Panc1 (cell line): Measurements from ENCODE around the gene OAT. TPM values are rescaled to one million over a fixed set of nuclear protein-coding genes. Genes with fewer than 3 reads are reported as not detected.

Experiments used
- ATAC-seq: fragments of 200-7000 bp; cut with Tn5 transposase; 2 replicates; pipeline ENCODE4 v1.9.1; 2020; ENCODE audit warnings: mild to moderate bottlenecking, moderate library complexity
- BruUV-seq: library from RNA; stranded (reverse); fragments of 400-500 nt; replicated peaks from 2 replicates; lab custom pipeline; 2021; lab: Mats Ljungman, UMichigan
- CTCF ChIA-PET: fragments of 300-600 bp; sonication (Branson Sonifier 250); formaldehyde crosslinking; loops from one replicate; lab custom pipeline; 2022; ENCODE audit warnings: antibody characterized with exemption; lab: Charles Lee
- POLR2A ChIA-PET: fragments of 300-600 bp; sonication (Branson Sonifier 250); formaldehyde crosslinking; loops from one replicate; lab custom pipeline; 2022; ENCODE audit warnings: antibody characterized with exemption; lab: Charles Lee
- DNase-seq: peaks from one replicate; pipeline ENCODE4 v3.0.0-alpha.2; 2010; ENCODE audit warnings: low read depth, low spot score
- H3K27ac ChIP-seq: 2 replicates; pipeline ENCODE4 v1.5.1; 2011; ENCODE audit warnings: mild to moderate bottlenecking, low read length, inconsistent platforms
- H3K27me3 ChIP-seq: fragments of 200-500 bp; sonication (Bioruptor generic); 2 replicates; pipeline ENCODE4 v1.6.0; 2014; ENCODE audit warnings: low read length, inconsistent platforms; ENCODE audit not compliant: control insufficient read depth, insufficient read depth
- H3K36me3 ChIP-seq: fragments of 200-500 bp; sonication (Bioruptor generic); 2 replicates; pipeline ENCODE4 v1.5.1; 2014; ENCODE audit warnings: inconsistent platforms, mild to moderate bottlenecking, low read length, moderate library complexity; ENCODE audit not compliant: control insufficient read depth, insufficient read depth
- H3K4me1 ChIP-seq: 2 replicates; pipeline ENCODE4 v1.5.1; 2011; ENCODE audit warnings: inconsistent platforms, mild to moderate bottlenecking, low read length, moderate library complexity; ENCODE audit not compliant: control insufficient read depth, insufficient read depth
- H3K4me3 ChIP-seq, 2 experiments: 2 replicates each; pipeline ENCODE4 v1.5.1; 2011 to 2012; ENCODE audit warnings: low read depth in 2 of 2, low read length in 2 of 2, mild to moderate bottlenecking in 2 of 2, inconsistent platforms in 1 of 2, moderate library complexity in 1 of 2
- H3K9me3 ChIP-seq: fragments of 200-500 bp; sonication (Bioruptor generic); 2 replicates; pipeline ENCODE4 v1.5.1; 2014; ENCODE audit warnings: low read depth, mild to moderate bottlenecking, inconsistent platforms, low read length, moderate library complexity; ENCODE audit not compliant: control insufficient read depth, insufficient read depth
- POLR2AphosphoS5 ChIP-seq: IDR thresholded peaks from 2 replicates; pipeline ENCODE4 v1.6.1; 2012; ENCODE audit warnings: mild to moderate bottlenecking, low read depth, low read length, moderate library complexity
- SIN3A ChIP-seq: IDR thresholded peaks from 2 replicates; pipeline ENCODE4 v1.6.1; 2012; ENCODE audit warnings: low read depth, mild to moderate bottlenecking, low read length, moderate library complexity, borderline replicate concordance; ENCODE audit not compliant: insufficient read depth
- TCF7L2 ChIP-seq: IDR thresholded peaks from 2 replicates; pipeline ENCODE4 v1.6.1; 2011; ENCODE audit warnings: mild to moderate bottlenecking, low read depth, low read length, inconsistent platforms
- in situ Hi-C: cut with HindIII; loops from 2 replicates; pipeline ENCODE4 v1.10.0; 2016; ENCODE audit warnings: low sequenced_read_pairs, low pct_unique_long_range_greater_than_20kb
- intact Hi-C: fragments of 100-400 bp; cut with micrococcal nuclease; formaldehyde crosslinking; loops from one replicate; pipeline ENCODE4 v1.10.0; 2022; ENCODE audit not compliant: unreplicated experiment
- total RNA-seq: library from RNA; stranded (reverse); gene quantifications from one replicate; pipeline ENCODE4 v1.2.1, GENCODE V29; 2021; ENCODE audit not compliant: unreplicated experiment
- TF ChIP-seq, protein P1 (sequence below): fragments of 450-650 bp; IDR thresholded peaks from 2 replicates; pipeline ENCODE4 v1.5.1; 2017; ENCODE audit warnings: mild to moderate bottlenecking
- TF ChIP-seq, protein P2 (sequence below), 2 experiments: IDR thresholded peaks; 2 replicates each; pipeline ENCODE4 v1.6.1; 2011 to 2012; ENCODE audit warnings: low read depth in 2 of 2, control low read depth in 1 of 2, low read length in 1 of 2, mild to moderate bottlenecking in 1 of 2, moderate library complexity in 1 of 2; ENCODE audit not compliant: insufficient read depth in 1 of 2

OAT gene
- total RNA-seq, 1 experiment from 2014 or later, result 166 TPM

DNA sequence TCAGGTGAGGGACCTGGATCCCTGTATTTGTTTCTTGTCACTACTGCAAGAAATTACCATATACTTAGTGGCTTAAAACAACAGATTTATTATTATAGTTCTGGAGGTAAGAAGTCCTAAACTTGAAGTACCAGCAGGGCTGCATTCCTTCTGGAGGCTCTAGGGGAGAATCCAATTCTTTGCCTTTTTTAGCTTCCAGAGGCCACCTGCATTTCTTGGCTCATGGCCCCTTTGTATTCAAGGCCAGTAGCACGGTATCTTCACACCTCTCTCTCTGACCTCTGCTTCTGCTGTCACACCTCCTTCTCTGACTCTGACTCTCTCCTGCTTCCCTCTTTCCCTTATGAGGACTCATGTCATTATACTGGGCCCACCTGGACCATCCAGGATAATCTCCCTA is 40.7 kb upstream of the OAT start:
- CTCF ChIA-PET, result interaction anchor here (0.6 kb wide), 2 partner anchors 9 to 63 kb away, joined by 3 to 6 read pairs; no protein-coding TSS in a partner anchor
- no TSS peak for BruUV-seq
- ATAC-seq (no peak), DNase-seq (no peak)
- no peaks in the 10 kb centered on the region for H3K9me3 ChIP-seq
- TF ChIP-seq, protein P1, sequence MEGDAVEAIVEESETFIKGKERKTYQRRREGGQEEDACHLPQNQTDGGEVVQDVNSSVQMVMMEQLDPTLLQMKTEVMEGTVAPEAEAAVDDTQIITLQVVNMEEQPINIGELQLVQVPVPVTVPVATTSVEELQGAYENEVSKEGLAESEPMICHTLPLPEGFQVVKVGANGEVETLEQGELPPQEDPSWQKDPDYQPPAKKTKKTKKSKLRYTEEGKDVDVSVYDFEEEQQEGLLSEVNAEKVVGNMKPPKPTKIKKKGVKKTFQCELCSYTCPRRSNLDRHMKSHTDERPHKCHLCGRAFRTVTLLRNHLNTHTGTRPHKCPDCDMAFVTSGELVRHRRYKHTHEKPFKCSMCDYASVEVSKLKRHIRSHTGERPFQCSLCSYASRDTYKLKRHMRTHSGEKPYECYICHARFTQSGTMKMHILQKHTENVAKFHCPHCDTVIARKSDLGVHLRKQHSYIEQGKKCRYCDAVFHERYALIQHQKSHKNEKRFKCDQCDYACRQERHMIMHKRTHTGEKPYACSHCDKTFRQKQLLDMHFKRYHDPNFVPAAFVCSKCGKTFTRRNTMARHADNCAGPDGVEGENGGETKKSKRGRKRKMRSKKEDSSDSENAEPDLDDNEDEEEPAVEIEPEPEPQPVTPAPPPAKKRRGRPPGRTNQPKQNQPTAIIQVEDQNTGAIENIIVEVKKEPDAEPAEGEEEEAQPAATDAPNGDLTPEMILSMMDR, result no peak
- no peak for TF ChIP-seq POLR2AphosphoS5
- TF ChIP-seq, protein P2, sequence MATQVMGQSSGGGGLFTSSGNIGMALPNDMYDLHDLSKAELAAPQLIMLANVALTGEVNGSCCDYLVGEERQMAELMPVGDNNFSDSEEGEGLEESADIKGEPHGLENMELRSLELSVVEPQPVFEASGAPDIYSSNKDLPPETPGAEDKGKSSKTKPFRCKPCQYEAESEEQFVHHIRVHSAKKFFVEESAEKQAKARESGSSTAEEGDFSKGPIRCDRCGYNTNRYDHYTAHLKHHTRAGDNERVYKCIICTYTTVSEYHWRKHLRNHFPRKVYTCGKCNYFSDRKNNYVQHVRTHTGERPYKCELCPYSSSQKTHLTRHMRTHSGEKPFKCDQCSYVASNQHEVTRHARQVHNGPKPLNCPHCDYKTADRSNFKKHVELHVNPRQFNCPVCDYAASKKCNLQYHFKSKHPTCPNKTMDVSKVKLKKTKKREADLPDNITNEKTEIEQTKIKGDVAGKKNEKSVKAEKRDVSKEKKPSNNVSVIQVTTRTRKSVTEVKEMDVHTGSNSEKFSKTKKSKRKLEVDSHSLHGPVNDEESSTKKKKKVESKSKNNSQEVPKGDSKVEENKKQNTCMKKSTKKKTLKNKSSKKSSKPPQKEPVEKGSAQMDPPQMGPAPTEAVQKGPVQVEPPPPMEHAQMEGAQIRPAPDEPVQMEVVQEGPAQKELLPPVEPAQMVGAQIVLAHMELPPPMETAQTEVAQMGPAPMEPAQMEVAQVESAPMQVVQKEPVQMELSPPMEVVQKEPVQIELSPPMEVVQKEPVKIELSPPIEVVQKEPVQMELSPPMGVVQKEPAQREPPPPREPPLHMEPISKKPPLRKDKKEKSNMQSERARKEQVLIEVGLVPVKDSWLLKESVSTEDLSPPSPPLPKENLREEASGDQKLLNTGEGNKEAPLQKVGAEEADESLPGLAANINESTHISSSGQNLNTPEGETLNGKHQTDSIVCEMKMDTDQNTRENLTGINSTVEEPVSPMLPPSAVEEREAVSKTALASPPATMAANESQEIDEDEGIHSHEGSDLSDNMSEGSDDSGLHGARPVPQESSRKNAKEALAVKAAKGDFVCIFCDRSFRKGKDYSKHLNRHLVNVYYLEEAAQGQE (IDR thresholded peaks at IDR 0.05; ENCODE audit: insufficient read depth in 1 of 2, low read depth in 2 of 2, low read length in 1 of 2), result no peak
- TF ChIP-seq SIN3A, result no peak
- POLR2A ChIA-PET, result interaction anchor here (0.6 kb wide), 1 partner anchor 1877 kb away, joined by 4 read pairs; no protein-coding TSS in a partner anchor
- H3K4me3 ChIP-seq, result no peak overlapping the region
- H3K4me1 ChIP-seq, result 0 out of 2 replicates have a peak, but pooled peaks cover 4% of the 10 kb centered on the region
- peaks cover 16% of the 10 kb centered on the region for H3K27me3 ChIP-seq
- intact Hi-C loops (no loop called here), in situ Hi-C loops (no loop called here)
- no peak overlapping the region for H3K27ac ChIP-seq
- H3K36me3 ChIP-seq, result no peaks in the 10 kb centered on the region

DNA sequence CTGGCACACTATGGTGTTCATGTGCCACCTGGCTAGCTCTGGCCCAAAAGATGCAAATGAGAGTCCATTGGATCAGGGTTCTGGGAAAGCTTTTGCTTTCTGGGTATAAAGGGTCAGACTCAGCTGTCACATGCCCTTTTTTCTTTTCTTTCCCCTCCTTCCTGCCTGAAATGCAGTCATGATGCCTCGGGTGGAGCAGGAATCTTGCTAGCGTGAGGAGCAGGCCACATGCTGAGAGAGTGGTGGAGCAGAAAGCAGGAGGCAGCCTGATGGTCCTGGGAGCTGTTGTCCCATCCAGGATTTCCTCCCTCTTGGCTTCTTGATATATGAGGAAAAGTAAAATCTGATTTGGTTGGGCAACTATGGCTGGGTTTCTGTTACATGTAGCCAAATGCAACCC is 40.2 kb upstream of the OAT start:
- Histone ChIP-seq H3K27me3 (peaks cover 21% of the 10 kb centered on the region), H3K4me3 (no peak overlapping the region), H3K9me3 (no peaks in the 10 kb centered on the region), H3K4me1 (0 out of 2 replicates have a peak, but pooled peaks cover 4% of the 10 kb centered on the region), H3K27ac (no peak overlapping the region), H3K36me3 (no peaks in the 10 kb centered on the region)
- DNase-seq (no peak), ATAC-seq (no peak)
- TF ChIP-seq, protein P2 (IDR thresholded peaks at IDR 0.05; ENCODE audit: insufficient read depth in 1 of 2, low read depth in 2 of 2, low read length in 1 of 2), result no peak
- TF ChIP-seq POLR2AphosphoS5 (no peak), SIN3A (no peak), TCF7L2 (no peak)
- TF ChIP-seq, protein P1, result no peak
- CTCF ChIA-PET, result interaction anchor here (0.6 kb wide), 1 partner anchor 10 kb away, joined by 6 read pairs; no protein-coding TSS in a partner anchor
- intact Hi-C loops, result no loop called here
- BruUV-seq, result no TSS peak
- POLR2A ChIA-PET, result interaction anchor here (0.6 kb wide), 1 partner anchor 1878 kb away, joined by 4 read pairs; no protein-coding TSS in a partner anchor
- in situ Hi-C loops, result no loop called here
